AG08395 (cell line): ENCODE data around the gene XYLT1.

Experiments
- DNase-seq: peaks from one replicate; pipeline ENCODE4 v3.0.0; 2012; ENCODE audit warnings: mixed read lengths, low spot score

The XYLT1 gene

DNA sequence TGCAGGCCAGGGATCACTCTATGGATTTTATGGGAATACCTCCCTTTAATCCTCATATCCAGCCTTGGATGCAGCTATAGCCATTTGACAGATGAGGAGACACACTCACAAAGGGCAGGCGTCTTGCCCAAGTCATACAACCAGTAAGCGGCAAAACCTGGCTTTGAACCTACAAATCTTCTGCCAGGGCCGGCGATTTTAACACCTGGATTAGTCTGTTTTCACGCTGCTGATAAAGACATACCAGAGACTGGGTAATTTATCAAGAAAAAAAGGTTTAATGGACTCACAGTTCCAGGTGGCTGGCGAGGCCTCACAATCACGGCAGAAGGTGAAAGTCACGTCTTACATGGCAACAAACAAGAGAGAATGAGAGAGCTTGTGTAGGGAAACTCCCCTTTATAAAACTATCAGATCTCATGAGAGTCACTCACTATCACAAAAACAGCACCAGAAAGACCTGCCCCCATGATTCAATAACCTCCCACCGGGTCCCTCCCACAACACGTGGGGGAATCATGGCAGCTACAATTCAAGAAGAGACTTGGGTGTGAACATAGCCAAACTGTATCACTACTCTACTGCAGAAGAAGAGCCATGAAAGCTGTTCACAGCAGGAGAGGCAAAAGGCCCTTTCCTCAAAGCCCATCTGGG, 67.5 kb downstream of the XYLT1 start:
- no peak for DNase-seq

DNA sequence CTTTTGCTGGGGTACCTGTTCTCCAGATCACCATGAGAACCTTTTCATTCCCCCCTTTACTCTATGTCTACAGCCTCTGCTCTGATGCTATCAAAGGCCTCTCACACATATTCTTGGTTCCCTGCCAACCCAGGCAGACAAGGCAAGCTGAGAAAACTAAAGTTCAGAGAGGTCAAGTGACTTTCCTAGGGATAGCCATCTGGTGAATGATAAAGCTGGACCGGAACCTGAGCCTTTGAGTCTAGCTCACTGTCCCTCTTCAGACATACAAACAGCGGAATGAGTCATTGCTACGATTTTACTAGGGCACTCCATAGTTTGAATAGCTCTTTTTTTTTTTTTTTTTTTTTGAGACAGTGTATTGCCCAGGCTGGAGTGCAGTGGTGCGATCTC, 73.3 kb downstream of the XYLT1 start:
- DNase-seq: peak; percentile 70

DNA sequence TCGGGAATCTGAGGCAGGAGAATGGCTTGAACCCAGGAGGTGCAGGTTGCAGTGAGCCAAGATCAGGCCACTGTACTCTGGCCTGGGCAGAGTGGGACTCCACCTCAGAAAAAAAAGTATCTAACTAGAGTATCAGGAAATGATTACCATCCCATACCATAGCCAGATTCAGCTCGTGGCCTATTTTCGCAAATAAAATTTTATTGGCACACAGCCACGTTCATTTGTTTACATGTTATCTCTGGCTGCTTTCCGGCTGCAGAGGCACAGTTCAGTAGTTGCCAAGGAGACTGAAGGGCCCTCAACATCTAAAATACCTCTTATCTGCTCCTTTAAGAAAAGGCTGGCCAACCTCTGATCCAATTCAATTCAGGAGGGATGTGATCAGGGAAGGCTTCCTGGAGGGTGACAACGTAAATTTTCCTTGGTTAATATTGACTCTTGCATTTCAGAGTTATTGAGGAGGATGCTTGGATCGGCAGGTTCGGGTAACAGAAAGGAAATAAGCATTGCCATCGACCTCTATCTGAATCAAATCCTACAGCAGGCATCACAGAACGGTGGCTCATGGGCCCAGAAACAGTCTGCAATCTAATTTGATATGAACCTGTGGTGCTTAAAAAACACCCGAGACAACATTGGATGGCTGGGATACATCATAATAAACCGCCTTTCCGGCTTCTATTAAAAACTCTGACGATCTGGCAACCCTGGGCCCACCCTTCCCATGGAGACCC, 73.8 kb downstream of the XYLT1 start:
- no peak for DNase-seq

DNA sequence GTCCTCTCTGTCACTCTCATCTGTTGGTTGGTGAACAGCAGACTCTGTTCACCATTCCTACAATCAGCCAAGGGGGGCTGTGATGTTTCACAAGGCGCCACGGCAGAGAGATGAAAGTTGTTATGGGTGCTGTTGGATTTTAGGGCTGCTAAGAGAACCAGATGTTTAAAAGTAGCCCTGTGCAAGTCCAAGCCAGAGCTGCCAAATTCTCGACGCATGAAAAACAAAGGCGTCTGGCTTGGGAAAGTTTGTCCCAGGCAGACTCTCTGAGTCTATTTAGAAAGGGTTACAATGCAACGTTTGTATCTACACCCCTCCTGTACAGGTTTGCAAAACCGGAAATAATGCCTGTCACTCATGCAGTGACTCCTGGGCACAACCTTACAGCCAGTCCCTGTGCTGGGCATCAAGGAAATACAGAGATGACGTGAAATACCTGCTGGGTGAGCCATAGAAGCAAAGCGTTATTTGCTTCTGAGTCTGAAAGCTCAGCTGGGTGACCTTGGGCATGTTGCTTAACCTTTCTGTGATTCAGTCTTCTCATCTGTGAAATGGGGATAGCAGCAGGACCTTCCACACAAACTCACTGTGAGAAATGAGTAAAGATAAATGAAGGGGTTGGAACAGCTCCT, 74.8 kb downstream of the XYLT1 start:
- no peak for DNase-seq

DNA sequence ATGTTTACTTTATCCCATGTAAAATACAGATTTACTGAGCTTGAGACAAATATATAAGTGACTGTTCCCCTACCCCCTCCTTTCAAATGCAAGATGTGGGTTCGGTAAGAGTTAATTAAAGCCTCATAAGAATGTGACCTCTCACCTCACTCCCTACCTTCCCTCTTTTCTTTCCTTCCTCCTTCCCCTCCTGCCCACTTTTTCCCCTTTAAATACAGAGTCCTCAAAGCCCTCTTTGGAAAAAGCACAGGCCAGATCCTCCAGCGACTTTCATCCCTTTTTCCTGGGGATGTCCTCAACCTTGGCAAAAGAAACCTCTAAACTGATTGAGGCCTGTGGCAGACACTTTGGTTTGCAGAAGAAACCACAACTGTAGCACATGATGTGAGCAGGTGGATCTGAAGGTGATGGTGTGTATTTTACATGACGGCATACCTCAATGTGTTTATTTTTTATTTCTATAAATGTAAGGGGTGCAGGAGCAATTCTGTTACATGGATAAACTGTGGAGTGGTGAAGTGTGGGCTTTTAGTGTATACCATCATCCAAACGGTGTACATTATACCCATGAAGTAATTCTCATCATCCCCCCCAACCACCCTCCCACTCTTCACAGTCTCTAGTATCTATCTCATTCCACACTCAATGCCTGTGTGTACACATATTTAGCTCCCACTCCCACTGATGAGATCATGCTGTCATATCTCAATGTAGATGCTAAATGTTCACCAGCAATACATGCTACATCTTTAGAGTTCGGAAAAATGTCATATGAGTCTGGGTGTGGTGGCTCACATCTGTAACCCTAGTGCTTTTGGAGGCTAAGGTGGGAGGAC, 77.7 kb downstream of the XYLT1 start:
- no peak for DNase-seq

DNA sequence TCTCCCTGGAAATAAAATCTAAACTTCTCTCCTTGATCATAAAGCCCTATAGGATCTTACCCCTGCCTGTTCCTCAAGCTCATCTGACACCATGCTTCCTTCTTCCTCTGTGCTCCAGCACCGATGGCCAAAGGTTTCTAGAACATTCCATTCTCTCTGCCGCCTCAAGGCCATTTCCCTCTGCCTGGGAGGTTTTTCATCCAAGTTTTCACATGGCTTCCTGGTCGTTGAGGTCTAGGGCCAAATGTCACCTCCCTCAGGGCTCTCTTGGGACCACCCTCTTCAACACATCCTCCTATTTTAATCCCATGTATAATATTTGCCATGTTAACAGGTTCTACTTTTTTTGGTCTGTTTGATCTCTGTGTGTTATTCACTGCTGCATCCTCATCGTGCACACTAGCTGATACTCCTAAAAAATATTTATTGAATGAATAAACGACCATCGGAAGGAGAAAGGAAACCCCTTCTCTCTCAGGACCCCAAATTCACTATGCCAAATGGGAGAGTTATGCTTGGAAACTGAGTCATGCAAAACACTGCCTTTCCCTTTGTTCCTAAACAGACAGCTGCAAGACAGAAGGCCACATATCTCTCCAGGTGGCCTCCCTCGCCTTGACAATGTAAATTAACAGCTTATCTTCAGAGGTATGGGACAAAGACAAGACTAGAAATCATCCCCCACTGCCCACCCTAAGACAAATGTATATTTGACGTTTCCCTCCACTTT, 78.5 kb downstream of the XYLT1 start:
- DNase-seq: no peak

DNA sequence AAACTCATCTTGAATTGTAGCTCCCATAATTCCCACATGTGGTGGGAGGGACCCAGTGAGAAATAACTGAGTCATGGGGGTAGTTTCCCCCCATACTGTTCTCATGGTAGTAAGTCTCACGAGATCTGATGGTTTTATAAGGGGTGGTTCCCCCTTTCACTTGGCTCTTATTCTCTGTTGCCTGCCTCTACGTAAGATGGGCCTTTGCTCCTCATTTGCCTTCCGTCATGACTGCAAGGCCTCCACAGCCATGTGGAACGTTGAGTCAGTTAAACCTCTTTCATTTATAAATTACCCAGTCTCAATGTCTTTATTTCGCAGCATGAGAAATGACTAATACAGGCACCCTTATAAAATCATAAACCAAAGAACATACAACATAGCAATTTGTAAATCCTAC, 79.0 kb downstream of the XYLT1 start:
- no peak for DNase-seq

DNA sequence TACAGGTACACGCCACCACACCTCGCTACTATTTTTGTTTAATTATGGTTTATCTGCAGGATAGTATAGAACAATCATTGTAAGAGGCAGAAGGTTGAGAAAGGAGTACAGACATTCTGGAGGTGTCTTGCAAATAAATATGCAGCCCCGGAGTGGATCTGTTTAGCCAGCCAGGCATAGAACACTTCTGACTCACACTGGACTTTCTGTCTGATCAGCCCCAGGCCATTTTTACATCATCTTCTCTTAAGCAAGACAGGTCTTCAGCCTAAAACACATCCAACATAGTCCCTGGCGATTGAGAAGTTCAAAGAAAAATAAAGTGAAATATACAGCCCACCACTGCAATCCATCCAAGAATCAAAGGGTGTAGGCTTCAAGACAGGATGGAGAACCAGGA, 81.4 kb downstream of the XYLT1 start:
- peak; percentile 62 for DNase-seq

DNA sequence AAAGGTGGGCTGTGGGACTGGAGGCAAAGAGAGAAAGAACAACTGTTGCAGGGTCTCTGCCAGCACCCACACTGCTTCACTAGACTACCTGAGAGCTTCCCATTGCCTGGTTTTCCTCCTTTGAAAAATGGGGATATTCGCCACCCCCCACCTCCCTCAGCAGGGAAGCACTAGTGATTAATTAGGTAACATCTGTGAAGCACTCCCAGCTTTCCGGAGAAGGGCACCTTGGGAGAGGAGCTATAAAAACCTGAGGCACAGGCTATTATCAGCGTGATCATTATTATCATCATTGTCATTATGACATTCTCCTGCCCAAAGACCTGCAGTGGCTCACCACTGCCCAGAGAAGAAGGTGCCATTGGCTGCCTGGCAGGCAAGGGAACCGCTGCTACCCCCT, 83.5 kb downstream of the XYLT1 start:
- DNase-seq: no peak

DNA sequence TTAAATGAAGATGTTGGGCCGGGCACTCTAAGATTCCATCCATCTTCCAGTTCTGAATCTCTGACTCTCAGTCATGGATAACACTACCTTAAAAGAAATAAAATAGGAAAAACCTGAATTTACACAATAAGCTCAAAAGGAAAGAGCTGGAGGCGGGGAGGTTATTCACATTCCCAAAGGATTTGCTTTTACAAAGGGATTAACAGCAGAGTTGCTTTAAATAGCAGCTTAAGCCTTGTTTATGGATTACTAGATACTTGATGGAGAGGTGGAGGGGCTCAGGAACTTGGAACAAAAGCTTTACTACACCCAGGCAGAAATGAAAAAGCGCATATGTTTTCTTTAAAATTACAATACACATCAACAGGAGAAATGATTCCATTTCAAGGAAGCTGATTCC, 84.5 kb downstream of the XYLT1 start:
- DNase-seq: no peak

DNA sequence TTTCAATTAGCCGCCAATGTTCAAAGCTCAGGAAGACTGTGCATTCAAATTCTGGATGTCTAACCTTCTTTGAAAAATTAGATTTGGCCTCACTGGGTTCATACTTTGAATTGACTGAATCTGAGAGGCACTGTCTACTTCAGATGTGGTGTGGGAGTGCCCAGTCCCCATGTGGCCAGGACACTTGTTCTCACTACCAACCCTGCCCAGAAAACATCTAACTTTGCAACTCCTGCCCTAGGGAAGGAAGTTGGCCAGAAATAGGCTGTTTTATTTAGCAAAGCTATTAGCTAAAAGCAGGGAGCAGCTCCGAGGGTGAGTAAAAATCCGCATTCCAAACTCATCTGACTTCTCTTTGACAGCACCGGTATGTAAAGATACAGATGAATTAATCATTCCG, 86.3 kb downstream of the XYLT1 start:
- no peak for DNase-seq

DNA sequence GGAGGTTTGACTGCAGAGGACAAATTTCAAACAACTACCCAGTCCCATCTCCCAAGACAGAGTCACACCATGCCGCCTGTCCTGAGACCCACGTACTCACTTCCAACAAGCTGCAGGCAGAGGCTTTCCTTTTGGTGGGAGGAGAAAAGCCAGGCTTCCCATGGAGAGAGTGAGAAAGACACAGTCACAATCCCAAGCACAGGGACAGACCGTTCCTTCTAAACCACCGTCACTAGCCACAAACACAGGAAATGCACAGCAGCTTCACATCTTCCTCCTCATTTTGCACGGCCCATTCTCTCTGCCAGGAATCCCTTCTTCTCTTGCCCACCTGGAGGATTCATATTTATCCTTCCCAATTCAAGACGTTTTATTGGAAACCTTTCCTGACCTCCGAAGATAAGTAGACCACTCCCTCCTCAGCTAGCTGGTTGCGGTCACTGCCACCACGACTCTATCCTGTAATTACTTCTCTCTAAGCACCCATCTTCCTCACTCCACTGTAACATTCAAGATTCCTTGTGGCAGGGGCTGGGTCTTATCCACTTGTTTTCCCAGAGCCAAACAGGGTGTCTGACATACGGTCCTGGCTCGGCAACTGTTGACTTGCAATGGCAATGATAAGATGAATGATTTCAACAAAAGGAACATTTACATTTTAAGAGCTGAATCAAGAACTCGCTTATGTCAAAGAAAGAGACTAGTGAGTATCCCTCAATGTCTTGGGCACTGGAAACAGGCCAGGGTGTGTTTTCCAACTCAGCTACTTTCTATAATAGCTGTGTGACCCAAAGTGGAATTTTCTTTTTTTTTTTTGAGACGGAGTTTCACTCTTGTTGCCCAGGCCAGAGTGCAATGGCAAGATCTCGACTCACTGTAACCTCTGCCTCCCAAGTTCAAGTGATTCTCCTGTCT, 87.6 kb downstream of the XYLT1 start:
- DNase-seq: no peak

DNA sequence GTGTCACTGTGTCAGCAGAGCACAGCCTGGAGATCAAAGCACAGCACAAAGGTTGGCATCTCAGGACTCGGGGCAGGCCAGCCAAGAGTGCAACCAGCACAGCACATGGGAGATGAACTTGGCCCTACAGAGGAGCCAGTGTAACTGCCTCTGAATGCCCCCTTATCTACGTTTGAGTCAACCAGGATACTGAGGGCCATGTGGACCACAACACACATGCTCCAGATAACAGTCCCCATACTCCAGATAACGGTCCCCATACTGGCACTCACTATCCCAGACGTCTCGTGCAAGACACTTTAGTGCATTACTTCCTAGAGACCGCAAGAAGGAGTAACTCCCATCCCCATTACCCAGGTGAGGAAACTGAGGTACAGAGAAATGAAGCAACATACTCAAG, 88.2 kb downstream of the XYLT1 start:
- no peak for DNase-seq

DNA sequence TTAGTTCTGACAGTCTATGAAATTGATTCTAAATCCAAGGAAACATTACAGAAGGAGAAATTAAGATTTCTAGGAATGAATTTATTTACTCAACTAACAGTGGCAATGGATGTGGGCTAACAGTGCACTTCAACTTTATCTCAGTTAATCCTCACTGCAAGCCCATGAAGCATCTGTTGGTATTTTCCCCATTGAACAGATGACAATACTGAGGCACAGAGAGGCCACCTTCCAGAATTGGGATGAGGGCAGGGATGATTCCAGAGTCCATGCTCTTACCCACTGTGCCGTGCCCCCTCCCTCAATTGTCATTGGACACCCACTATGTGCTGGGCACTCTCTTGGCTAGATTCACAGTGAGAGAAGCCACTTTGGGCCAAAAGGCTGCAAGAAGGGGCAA, 89.0 kb downstream of the XYLT1 start:
- DNase-seq: no peak

DNA sequence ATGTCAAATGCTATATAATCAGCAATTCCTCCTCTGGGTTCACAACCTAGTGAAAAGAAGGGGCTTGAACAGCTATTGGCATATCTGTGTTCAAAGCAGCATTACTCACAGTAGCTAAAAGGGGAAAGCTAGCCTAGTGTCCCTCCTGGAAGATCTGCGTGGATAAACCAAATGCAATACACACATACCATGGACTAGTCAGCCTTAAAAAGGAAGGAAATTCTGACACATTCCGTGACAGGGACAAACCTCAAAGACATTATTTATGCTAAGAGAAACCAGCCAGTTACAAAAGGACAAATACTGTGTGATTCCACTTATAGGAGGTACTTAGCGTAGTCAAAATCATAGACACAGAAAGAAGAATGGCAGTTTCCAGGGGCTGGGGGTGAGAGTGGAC, 90.1 kb downstream of the XYLT1 start:
- DNase-seq: peak; percentile 71

DNA sequence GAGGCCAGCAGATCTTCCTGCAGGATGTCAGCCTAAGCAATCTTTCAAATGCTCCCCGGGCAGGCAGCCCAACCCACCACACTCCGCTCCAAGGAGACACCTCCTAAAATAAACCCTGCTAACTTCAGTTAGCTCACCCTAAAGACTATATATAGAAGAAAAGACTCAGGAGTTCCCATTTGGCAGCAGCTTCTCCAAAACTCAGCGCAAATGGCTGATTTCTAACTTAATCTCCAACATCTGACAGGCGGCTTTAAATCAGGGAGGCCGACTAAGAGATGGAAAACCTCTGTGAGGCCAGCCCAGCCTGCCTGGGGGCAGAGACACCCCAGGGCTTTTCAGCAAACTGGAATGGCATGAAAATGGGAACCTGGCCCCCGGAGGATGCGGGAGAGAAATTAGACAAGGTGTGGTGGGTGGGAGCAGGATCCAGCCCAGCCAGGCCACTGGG, 91.6 kb downstream of the XYLT1 start:
- DNase-seq: peak; percentile 82

DNA sequence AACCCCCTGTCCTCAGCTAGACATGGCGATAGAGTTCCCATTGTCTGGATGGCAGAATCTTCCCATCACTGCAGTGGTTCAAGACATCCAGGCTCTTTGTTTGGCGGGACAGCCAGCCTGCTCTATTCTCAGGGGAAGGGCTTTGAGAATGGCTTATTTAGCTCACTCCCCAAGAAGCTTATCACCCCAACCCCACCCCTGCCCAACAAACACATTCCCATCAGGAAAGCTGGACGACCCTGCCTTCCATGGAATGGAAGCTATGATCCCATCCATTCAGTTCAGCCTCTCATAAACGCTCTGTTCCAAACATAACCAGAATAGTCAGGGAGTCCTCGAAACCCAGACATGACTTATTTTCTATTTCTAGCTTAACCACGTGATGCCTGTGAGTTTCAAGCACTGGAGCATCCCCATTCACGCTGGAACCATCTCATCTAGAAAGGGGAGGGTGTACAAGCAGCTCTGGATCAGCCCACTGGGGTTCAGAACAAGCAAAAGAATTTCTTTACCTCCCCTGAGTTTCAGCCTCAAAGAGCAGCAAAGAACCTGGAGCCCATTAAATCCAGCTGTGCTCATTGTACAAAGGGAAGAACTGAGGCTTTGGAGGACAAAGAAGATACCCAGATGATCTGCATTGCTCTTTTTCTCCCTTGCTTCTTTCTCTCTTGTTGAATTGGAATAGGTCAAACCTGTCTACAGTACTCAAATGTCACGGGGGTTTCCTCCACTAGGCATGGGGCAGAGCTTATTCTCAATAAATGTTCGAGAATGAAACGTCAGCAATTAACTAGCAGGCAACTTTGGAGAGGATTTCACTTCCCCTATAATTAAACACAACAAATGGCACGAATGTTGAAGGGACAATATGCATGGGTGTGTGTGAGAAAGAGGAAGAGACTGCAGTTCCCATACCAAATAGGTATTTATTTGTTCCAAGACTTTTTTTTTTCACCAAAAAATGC, 93.1 kb downstream of the XYLT1 start:
- peak; percentile 41 for DNase-seq

DNA sequence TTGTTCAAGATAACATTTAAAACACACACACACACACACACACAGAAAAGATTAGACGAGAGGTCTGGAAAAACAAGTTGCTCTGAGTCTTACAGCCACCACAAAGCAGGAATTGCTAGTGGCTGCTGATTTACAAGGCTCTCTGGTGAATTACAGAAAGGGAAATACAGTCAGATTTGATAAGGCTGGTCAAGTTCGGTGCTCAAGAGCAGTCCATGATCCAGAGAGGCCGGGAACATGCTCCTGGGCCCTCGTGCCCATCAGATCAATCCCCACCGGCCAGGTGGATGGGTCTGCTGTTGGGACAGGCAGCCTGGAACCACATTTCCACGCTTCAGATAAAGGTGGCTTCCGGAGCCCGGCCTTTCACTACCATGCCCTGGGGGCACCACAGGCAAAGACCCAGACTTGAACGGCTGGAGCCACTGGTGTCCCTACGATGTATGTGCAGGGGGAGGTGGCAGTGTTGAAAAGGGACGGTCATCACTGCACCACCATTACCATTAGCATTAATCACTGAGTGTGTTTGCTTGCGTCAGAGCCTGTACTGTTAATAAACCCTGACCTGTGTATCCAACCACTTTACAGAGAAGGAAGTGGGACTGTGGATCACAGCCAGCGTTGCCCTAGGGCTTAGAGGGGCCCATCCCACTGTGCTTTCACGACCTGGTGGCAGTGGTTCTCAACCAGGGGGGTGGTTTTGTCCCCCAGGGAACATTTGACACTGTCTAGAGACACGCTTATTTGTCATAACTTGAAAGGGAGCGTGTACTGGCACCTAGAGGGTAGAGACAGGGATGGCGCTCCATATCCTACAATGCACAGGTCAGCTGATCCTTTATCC, 95.1 kb downstream of the XYLT1 start:
- no peak for DNase-seq
